Testis (tissue), 2 donors: Measurements from ENCODE around the gene KLLN.

Experiments
- CTCF ChIP-seq, 3 experiments: fragments of 450-650 bp in 2 of 3; fragments of 200-600 bp in 1 of 3; sonication (generic) in 1 of 3; IDR thresholded peaks; one replicate each; pipeline ENCODE4 v1.5.1; 2016 to 2019; ENCODE audit warnings: antibody characterized with exemption in 3 of 3, mild to moderate bottlenecking in 2 of 3, moderate library complexity in 1 of 3
- POLR2A ChIP-seq: fragments of 450-650 bp; IDR thresholded peaks from one replicate; pipeline ENCODE4 v1.6.1; 2017; ENCODE audit warnings: antibody characterized with exemption, mild to moderate bottlenecking, moderate library complexity

GRCh38 chr10:87860816-87861403 lies 2.4 kb downstream of the KLLN start:
- no peak for TF ChIP-seq CTCF (IDR thresholded peaks at IDR 0.05)
- TF ChIP-seq POLR2A = no peak
